DMS 273 (cell line): ENCODE data around the gene RASAL2.
"Not testable (repeated sequence)": the region's sequence is repeated elsewhere in the genome, so short reads cannot be mapped to it uniquely, and the experiment has no call there.

Source experiments
- DNase-seq: peaks from one replicate; lab custom pipeline; 2025; ENCODE audit not compliant: unreplicated experiment; lab: John Stamatoyannopoulos, UW

The RASAL2 gene

DNA sequence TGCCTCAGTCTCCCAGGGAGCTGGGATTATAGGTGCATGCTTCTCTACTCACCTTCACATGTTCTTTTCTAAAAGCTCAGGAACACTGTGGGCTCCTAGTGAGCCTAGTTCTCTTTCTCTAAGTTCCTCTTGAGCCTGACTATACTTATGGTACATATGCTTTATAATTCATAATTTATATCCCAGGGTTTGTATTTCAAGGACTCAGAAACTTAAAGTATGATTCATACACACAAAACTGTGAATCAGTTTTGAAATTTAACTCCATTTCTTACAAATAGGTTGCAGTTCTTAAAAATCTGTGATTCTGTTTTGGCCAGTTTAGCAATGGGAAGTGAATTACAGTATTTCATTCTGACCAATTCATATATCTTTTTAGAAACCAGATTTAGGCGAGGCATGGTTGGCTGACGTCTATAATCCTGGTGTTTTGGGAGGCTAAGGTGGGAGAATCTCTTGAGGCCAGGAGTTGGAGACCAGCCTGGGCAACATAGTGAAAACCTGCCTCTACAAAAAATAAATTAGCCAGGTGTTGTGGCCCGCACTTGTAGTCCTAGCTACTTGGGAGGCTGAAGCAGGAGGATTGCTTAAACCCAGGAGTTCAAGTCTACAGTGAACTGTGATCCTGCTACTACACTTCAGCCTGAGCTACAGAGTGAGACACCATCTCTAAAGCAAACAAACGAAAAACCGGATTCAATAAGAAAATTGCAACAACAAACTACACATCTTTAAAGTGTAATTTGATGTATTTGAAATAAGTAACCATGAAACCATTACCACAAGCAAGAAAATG is 15.6 kb downstream of the RASAL2 start:
- no peak for DNase-seq

DNA sequence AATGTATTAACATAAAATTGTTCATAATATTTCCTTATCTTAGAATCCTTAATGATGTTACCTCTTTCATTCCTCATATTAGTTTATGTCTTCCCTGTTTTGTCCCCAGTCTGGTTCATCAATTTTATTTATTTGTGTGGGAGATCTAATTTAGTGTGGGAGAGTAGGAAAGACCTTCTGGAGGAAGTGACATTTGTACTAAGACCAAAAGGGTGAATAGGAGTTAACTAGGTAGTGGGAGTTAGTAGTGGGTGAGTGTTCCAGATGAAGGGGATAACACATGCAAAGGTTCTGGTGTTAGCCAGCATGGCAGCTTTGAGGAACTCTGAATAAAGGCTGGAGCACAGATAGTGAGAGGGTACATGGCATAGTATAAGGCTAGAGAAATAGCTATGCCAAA is 21.4 kb downstream of the RASAL2 start:
- no peak for DNase-seq

- no peak for DNase-seq
Measured at GRCh38 chr1:178118524-178118923, 24.6 kb downstream of the RASAL2 start.

- no peak for DNase-seq
Measured at GRCh38 chr1:178119628-178120027, 25.7 kb downstream of the RASAL2 start.

DNA sequence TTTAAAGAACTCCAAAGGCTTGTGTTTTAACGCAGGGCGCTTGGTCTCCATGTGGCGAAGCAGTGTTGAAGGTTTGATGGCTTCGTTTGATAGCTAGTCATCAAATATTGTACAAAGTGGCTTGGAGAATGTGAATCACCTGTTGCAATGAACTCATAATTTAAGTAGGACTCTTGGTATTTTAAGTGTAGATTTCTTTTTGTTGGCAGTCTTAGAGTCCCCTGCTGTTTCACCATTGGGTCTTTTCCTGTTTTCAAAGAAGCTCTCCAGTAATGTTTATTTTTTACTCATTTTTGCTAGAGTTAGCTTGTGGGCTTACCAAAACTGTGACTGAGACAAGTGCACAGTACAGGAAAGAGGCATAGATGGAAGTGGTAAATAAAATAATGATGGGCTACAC is 26.2 kb downstream of the RASAL2 start:
- no peak for DNase-seq

DNA sequence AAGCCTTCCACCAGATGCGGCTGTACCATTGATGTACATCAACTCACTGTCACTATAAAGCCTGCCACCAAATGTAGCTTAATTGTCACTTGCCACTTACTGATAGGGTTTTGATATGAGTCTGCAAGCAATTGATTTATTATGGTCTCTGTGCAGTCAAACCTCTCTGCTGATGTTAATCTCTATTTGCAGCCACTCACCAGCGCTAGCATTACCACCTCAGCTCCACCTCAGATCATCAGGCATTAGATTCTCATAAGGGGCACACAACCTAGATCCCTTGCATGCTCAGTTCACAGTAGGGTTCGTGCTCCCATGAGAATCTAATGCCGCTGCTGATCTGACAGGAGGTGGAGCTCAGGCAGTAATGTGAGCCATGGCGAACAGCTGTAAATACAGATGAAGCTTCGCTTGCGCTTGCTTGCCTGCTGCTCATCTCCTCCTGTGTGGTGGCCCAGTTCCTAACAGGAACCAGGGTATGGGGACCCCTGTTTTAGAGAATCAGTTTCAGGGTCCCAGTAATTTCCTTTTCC is 26.7 kb downstream of the RASAL2 start:
- DNase-seq: not testable (repeated sequence)

- DNase-seq: no peak
Measured at GRCh38 chr1:178121883-178122282, 28.0 kb downstream of the RASAL2 start.

GRCh38 chr1:178122283-178122682 is 28.4 kb downstream of the RASAL2 start:
- DNase-seq: no peak

GRCh38 chr1:178124115-178124514 is 30.2 kb downstream of the RASAL2 start:
- DNase-seq: no peak

DNA sequence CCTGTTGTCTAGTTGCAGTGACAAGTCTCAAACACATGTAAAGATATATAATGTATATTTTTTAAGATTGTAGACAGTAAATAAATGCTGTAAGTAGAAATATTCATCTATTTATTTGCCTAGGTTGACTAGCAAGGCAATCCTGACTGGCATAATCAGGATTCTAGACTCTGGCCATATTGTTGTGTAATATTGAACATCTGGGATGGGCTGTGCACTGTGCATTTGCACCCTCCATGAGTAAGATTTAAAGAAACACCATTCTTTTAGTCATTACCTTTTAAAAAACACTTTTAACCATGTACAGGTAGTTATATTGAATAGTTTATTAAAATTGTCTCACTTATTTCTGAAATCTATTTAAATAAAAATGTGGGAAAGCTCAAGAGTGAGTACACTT is 32.4 kb downstream of the RASAL2 start:
- DNase-seq: no peak

GRCh38 chr1:178126741-178127185 is 32.9 kb downstream of the RASAL2 start:
- no peak for DNase-seq

GRCh38 chr1:178127482-178128191 is 33.7 kb downstream of the RASAL2 start:
- no peak for DNase-seq

DNA sequence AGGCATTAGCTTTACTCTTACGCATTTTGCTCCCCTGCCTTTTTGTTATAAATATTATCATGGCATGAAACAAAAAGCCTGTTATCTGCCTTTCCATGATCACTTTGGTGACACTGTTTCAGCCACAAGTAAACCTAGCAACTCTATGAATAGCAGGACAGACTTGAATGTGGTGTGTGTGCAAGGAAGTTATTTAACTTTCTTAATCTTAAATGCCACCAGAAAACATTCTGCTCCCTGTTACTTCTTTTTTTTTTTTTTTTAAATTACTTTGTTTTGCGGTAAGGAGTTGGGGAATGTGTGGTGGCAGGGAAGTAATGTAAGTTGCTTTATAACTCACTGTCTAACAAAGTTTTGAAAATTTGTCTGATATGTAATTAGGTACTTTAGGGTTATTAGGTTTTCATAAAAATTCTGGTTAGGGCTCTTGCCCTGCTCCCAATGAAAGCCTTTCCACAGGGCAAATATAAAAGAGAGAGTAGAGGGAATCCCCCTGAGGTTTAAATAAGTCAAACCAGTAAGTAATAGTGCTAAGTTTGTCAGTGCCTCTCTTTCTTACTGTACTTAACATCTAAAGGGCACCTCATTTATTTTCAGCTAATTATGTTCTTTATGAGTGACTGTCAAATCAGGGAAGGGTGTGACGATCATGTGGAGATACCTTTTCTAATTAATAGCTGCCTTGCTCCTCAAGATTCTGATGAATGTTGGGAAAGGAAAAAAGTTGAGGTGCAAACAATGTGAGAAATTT is 39.5 kb downstream of the RASAL2 start:
- DNase-seq: no peak

DNA sequence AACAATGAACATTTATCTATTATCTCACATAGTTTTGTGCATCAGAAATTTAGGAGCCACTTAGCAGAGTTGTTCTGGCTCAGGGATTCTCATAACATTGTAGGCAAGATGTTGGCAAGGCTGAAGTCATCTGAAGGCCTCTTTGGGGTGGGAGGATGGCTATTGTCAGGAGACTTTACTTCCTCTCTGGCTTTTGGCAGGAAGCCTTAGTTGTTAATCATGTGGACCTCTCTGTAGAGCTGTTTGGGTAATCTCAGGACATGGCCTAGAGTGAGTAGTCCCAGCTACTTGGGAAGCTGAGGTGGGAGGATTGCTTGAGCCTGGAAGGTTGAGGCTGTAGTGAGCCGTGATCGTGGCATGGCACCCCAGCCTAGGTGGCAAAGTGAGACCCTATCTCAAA is 40.2 kb downstream of the RASAL2 start:
- DNase-seq: no peak

GRCh38 chr1:178137238-178137637 is 43.3 kb downstream of the RASAL2 start:
- DNase-seq: no peak

DNA sequence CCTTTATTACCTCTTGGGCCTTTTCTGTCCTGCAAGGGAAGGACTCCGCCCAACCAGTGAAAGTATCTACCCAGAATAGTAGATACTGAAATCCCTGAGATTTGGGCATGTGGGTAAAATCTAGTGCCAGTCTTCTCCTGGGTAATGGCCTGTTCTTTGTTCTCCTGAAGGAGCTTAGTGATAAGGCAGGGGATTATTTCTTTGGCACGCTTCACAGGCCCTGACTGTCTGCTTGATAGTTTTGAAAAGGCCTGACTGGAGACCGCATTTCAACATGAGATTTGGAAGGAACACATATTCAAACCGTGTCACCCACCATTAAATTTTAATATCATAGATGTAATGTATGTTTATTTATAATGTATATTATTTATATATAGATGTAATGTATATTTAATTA is 48.9 kb downstream of the RASAL2 start:
- DNase-seq: no peak

DNA sequence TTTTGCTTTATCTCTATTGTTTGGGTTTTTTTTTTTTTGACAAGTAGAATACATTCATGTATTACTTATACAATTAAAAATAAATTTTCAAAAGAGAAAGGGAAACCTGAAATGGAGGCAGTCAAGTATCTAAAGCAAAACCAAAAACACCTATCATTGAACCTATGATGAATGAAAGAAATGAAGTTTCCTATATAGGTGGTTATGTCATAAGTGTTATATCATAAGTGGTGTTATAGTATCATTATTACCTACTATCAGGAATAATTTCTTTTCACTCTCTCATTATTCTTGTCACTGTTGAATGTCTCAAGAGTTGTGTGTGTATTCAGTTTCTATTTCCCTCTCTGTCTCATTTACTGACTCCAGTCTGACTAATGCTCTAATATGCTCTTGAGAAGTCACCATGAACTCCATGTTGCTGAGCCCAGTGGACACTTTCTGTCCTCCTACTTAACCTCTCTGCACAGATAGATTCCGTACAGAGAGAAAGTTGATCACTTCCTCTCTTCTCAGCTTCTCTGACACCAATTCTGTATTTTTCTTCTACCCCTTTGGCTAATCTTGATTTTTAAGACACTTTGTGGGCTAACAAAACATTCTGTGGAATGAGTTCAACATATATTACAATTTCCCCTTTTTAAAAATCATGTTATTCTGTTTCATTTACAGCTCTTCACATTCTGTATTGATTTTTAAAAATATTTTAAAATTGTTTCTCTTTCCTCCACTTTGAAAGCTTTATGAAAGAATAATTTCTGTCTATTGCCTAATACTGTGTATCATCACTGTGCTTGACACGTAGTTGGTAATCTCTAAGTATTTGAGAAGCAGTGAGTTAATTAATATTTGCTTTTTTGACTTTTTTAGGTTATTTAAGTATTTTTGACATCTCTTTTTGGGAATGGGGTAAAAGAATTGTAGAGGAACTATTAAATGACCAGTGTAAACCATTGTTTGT is 50.1 kb downstream of the RASAL2 start:
- no peak for DNase-seq

DNA sequence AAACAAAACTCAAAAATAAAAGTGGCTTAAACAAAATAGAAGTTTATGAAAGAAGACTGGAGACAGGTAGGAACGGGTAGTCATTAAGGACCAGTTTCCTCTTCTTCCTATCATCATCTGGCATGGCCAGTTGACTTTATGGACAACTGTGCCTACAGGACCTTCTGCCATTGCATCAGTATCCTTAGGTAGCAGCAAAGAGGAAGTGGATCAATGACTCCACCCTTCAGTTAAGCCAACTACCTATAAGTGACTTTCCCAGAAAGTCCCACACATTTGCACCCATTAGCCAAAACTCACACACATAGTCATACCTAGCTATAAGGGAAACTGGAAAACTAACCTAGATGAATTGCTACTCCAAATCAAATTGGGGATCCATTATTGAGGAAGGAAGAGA is 51.7 kb downstream of the RASAL2 start:
- DNase-seq: no peak

GRCh38 chr1:178146436-178146835 is 52.5 kb downstream of the RASAL2 start:
- no peak for DNase-seq

- no peak for DNase-seq
Measured at GRCh38 chr1:178150610-178151009, 56.7 kb downstream of the RASAL2 start.
